ENCODE measurements around the gene ADORA3.

ADORA3 gene

DNA sequence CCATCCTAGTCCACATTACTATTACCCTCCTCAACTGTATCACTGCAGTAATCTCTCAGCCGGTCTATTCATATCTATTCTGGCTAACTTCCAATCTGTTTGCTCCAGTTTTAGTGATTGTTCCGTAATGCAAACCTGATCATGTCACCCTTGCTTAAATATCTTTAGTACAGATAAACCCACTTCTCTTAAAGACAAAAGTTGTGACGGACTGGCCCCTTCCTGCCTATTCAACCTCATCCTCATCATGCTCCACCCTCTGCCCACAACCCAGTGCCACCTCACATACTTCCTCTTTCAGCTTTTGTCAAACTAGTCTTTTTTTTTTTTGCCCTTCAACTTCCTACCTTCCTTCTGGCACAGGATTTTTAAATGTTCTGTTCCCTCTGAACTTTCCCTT lies 32.4 kb downstream of the ADORA3 start:
- DNase-seq (ENCODE audit: low read depth in 1 of 2, low spot score in 1 of 2), result peak; percentile 80 to 95
- Histone ChIP-seq H3K27me3 (ENCODE audit: insufficient read depth, poor library complexity, severe bottlenecking) (no peaks in the 10 kb centered on the region), H3K4me3 (replicated peaks; ENCODE audit: insufficient read depth, low read length) (no peak overlapping the region), H3K27ac (replicated peaks) (peak overlapping the region; percentile 77)
- no peak for TF ChIP-seq CTCF (IDR thresholded peaks at IDR 0.05; ENCODE audit: insufficient read depth, low read length)
- peak; percentile 52; the same call in 1 of the 2 replicates for TF ChIP-seq SPI1 (IDR thresholded peaks at IDR 0.05; ENCODE audit: borderline replicate concordance, low read depth)
- TF ChIP-seq, protein P1, sequence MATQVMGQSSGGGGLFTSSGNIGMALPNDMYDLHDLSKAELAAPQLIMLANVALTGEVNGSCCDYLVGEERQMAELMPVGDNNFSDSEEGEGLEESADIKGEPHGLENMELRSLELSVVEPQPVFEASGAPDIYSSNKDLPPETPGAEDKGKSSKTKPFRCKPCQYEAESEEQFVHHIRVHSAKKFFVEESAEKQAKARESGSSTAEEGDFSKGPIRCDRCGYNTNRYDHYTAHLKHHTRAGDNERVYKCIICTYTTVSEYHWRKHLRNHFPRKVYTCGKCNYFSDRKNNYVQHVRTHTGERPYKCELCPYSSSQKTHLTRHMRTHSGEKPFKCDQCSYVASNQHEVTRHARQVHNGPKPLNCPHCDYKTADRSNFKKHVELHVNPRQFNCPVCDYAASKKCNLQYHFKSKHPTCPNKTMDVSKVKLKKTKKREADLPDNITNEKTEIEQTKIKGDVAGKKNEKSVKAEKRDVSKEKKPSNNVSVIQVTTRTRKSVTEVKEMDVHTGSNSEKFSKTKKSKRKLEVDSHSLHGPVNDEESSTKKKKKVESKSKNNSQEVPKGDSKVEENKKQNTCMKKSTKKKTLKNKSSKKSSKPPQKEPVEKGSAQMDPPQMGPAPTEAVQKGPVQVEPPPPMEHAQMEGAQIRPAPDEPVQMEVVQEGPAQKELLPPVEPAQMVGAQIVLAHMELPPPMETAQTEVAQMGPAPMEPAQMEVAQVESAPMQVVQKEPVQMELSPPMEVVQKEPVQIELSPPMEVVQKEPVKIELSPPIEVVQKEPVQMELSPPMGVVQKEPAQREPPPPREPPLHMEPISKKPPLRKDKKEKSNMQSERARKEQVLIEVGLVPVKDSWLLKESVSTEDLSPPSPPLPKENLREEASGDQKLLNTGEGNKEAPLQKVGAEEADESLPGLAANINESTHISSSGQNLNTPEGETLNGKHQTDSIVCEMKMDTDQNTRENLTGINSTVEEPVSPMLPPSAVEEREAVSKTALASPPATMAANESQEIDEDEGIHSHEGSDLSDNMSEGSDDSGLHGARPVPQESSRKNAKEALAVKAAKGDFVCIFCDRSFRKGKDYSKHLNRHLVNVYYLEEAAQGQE (IDR thresholded peaks at IDR 0.05; ENCODE audit: insufficient replicate concordance, low read depth), result no peak

DNA sequence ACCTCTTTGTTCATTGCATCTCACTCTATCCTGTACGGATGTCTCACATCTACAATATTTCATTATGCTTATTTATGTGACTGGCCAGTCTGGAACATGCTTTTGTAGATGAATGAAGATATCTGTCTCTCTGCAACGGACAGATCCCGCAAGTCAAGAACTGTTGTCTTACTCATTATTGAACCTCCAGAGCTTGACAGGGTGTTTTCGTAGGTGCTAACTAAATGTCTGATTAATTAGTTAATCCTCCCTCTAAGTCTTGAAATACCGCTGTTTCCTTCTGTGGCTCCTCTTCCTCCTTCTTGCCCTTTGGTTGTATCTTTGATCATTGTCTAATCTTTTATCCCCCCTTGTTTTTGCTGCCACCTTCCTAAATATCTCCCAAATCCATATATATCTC lies 32.8 kb downstream of the ADORA3 start:
- no peaks in the 10 kb centered on the region for H3K27me3 ChIP-seq (ENCODE audit: insufficient read depth, poor library complexity, severe bottlenecking)
- TF ChIP-seq POLR2AphosphoS5 (IDR thresholded peaks at IDR 0.05; ENCODE audit: low read depth) (no peak), SPI1 (IDR thresholded peaks at IDR 0.05; ENCODE audit: borderline replicate concordance, low read depth) (no peak), GABPA (IDR thresholded peaks at IDR 0.05; ENCODE audit: low read depth) (no peak), CTCF (IDR thresholded peaks at IDR 0.05; ENCODE audit: insufficient read depth, low read length) (no peak)
- TF ChIP-seq, protein P1 (IDR thresholded peaks at IDR 0.05; ENCODE audit: insufficient replicate concordance, low read depth), result no peak
- H3K27ac ChIP-seq (replicated peaks), result peak overlapping the region; percentile 77
- no peak overlapping the region for H3K4me3 ChIP-seq (replicated peaks; ENCODE audit: insufficient read depth, low read length)
- DNase-seq (ENCODE audit: low read depth in 1 of 2, low spot score in 1 of 2), result no peak

DNA sequence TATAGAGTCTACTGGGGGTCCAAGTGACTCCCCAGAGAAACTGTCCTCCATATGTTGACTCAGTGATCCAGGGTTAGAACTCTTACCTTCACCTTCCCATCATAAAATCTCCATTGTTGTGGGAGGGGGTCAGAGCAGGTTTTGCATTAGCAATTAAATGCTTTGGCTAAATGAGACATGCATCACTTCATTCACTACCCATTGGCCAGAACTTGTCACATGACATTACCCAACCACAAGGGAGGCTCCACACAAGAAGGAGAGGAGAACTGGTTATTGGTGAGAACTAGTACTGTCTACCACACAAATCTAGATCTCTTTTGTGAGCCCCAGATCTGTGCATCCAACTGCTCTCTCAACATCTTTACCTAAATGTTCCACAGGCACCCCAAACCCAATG lies 33.9 kb downstream of the ADORA3 start:
- no peak for DNase-seq (ENCODE audit: low read depth in 1 of 2, low spot score in 1 of 2)
- H3K4me3 ChIP-seq (replicated peaks; ENCODE audit: insufficient read depth, low read length), result no peak overlapping the region
- no peak overlapping the region for H3K27ac ChIP-seq (replicated peaks)
- TF ChIP-seq CTCF (IDR thresholded peaks at IDR 0.05; ENCODE audit: insufficient read depth, low read length) (no peak), POLR2AphosphoS5 (IDR thresholded peaks at IDR 0.05; ENCODE audit: low read depth) (no peak)
- H3K27me3 ChIP-seq (ENCODE audit: insufficient read depth, poor library complexity, severe bottlenecking), result no peaks in the 10 kb centered on the region

DNA sequence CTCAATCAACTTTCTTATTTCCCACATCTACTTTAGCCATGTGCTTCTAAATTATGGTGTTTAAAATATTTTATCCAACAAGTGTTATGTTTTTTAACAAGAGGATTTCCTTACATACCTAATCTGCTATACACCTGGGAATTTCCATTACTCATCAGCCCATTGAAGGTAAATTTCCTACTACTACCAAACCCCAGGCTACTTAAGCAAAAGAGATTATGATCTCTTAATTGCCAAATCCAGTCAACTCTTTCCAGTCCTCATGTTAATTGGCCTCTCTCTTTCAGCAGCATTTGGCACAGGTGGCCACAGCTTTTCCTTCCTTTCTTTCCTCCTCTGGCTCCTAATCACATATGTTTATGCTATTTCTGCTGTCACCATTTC lies 34.7 kb downstream of the ADORA3 start:
- TF ChIP-seq GABPA (IDR thresholded peaks at IDR 0.05; ENCODE audit: low read depth) (no peak), POLR2AphosphoS5 (IDR thresholded peaks at IDR 0.05; ENCODE audit: low read depth) (no peak), CTCF (IDR thresholded peaks at IDR 0.05; ENCODE audit: insufficient read depth, low read length) (no peak), SPI1 (IDR thresholded peaks at IDR 0.05; ENCODE audit: borderline replicate concordance, low read depth) (no peak)
- TF ChIP-seq, protein P1 (IDR thresholded peaks at IDR 0.05; ENCODE audit: insufficient replicate concordance, low read depth), result no peak
- Histone ChIP-seq H3K27me3 (ENCODE audit: insufficient read depth, poor library complexity, severe bottlenecking) (no peaks in the 10 kb centered on the region), H3K27ac (replicated peaks) (no peak overlapping the region), H3K4me3 (replicated peaks; ENCODE audit: insufficient read depth, low read length) (no peak overlapping the region)
- DNase-seq (ENCODE audit: low read depth in 1 of 2, low spot score in 1 of 2), result no peak

Data from HL-60 (cell line).